GM12878 (cell line): ENCODE results near the gene LDB3. TPM values are rescaled to one million over a fixed set of nuclear protein-coding genes. Genes with fewer than 3 reads are reported as not detected.

Experiments used
- ATF7 ChIP-seq: fragments of 450-650 bp; IDR thresholded peaks from 2 replicates; pipeline ENCODE4 v1.6.1; 2016; ENCODE audit warnings: low read depth, mild to moderate bottlenecking
- BACH1 ChIP-seq: fragments of 450-650 bp; IDR thresholded peaks from 2 replicates; pipeline ENCODE4 v1.6.1; 2017; ENCODE audit warnings: mild to moderate bottlenecking, borderline replicate concordance
- CBX5 ChIP-seq: sonication (generic); IDR thresholded peaks from 2 replicates; pipeline ENCODE4 v1.6.1; 2016; ENCODE audit warnings: low read depth, moderate library complexity, mild to moderate bottlenecking, inconsistent platforms
- EP300 ChIP-seq, 2 experiments: fragments of 150-350 bp in 1 of 2; IDR thresholded peaks; 2 replicates each; pipeline ENCODE4 v1.6.1; 2011 to 2012; ENCODE audit warnings: low read depth in 2 of 2, low read length in 2 of 2, borderline replicate concordance in 1 of 2, improper control_type of control experiment in 1 of 2, inconsistent platforms in 1 of 2; ENCODE audit not compliant: control insufficient read depth in 1 of 2
- FOS ChIP-seq: IDR thresholded peaks from 3 replicates; pipeline ENCODE4 v1.6.1; 2011; ENCODE audit warnings: borderline replicate concordance; ENCODE audit not compliant: insufficient read length; ENCODE audit errors: extremely low read depth
- FOXM1 ChIP-seq: IDR thresholded peaks from 2 replicates; pipeline ENCODE4 v1.6.1; 2012; ENCODE audit warnings: low read depth, mild to moderate bottlenecking, inconsistent platforms, low read length, moderate library complexity
- GATAD2B ChIP-seq: fragments of 450-650 bp; conservative IDR thresholded peaks from 2 replicates; pipeline ENCODE4 v1.6.1; 2017; ENCODE audit warnings: low read depth, mild to moderate bottlenecking, moderate library complexity
- IKZF2 ChIP-seq, 2 experiments: fragments of 450-650 bp; IDR thresholded peaks; 2 replicates each; pipeline ENCODE4 v1.6.1; 2017; ENCODE audit warnings: mild to moderate bottlenecking in 2 of 2, moderate library complexity in 2 of 2
- MTA3 ChIP-seq: IDR thresholded peaks from 2 replicates; pipeline ENCODE4 v1.6.1; 2012; ENCODE audit warnings: low read length, inconsistent platforms, borderline replicate concordance
- MYC ChIP-seq: IDR thresholded peaks from 2 replicates; pipeline ENCODE4 v1.6.1; 2011; ENCODE audit warnings: mild to moderate bottlenecking, low read length, moderate library complexity, inconsistent platforms; ENCODE audit not compliant: insufficient read depth, insufficient replicate concordance, insufficient read length, severe bottlenecking
- NR2C1 ChIP-seq: fragments of 450-650 bp; IDR thresholded peaks from 2 replicates; pipeline ENCODE4 v1.6.1; 2017; ENCODE audit warnings: antibody characterized with exemption, mild to moderate bottlenecking, moderate library complexity
- PAX5 ChIP-seq: IDR thresholded peaks from 2 replicates; pipeline ENCODE4 v1.6.1; 2011; ENCODE audit warnings: low read depth, low read length, borderline replicate concordance
- POU2F2 ChIP-seq: IDR thresholded peaks from 3 replicates; pipeline ENCODE4 v1.6.1; 2011; ENCODE audit warnings: low read depth, mild to moderate bottlenecking, low read length, borderline replicate concordance
- RAD51 ChIP-seq: fragments of 450-650 bp; IDR thresholded peaks from 2 replicates; pipeline ENCODE4 v1.6.1; 2016; ENCODE audit warnings: moderate library complexity, mild to moderate bottlenecking, inconsistent platforms
- RB1 ChIP-seq: fragments of 450-650 bp; formaldehyde crosslinking; IDR thresholded peaks from 2 replicates; pipeline ENCODE4 v1.6.1; 2017; ENCODE audit warnings: mild to moderate bottlenecking, borderline replicate concordance
- ZNF217 ChIP-seq: fragments of 450-650 bp; IDR thresholded peaks from 2 replicates; pipeline ENCODE4 v1.6.1; 2017; ENCODE audit warnings: antibody characterized with exemption, mild to moderate bottlenecking
- polyA plus RNA-seq, 11 experiments: library from polyadenylated mRNA; depleted of rRNA in 4 of 11; unstranded in 6 of 11; stranded (reverse) in 5 of 11; fragments of >200 nt; fragmentation: Nextera tagmentation in 4 of 11; fragmentation: Illumina TruSeq in 1 of 11; extraction: Ambion mirVana in 4 of 11; extraction: Trizol in 1 of 11; gene quantifications; 1 replicate in 1 of 11; 2 replicates in 10 of 11; pipeline versions ENCODE4 v1.2.1 to v1.2.3, GENCODE V29; 2011 to 2016; ENCODE audit warnings: inconsistent platforms in 2 of 11, missing spikeins in 2 of 11, low read depth in 1 of 11
- total RNA-seq, 4 experiments: library from RNA; depleted of rRNA in 3 of 4; stranded (reverse); fragments of >200 nt in 3 of 4; fragmentation: Illumina TruSeq in 1 of 4; extraction: Trizol in 1 of 4; gene quantifications; 2 replicates each; pipeline versions ENCODE4 v1.2.1 to v1.2.3, GENCODE V29; 2013 to 2021
- TF ChIP-seq, protein P1 (sequence below): fragments of 450-650 bp; IDR thresholded peaks from 2 replicates; pipeline ENCODE4 v1.6.1; 2017; ENCODE audit warnings: low read depth, mild to moderate bottlenecking, moderate library complexity
- TF ChIP-seq, protein P2 (sequence below): IDR thresholded peaks from 2 replicates; pipeline ENCODE4 v1.6.1; 2012; ENCODE audit warnings: low read length, inconsistent platforms
- TF ChIP-seq, protein P3 (sequence below): fragments of 450-650 bp; IDR thresholded peaks from 2 replicates; pipeline ENCODE4 v1.6.1; 2017; ENCODE audit warnings: mild to moderate bottlenecking, moderate library complexity

The LDB3 gene
- total and polyA plus RNA-seq, 10 of the 15 experiments (the other 5 are each of a cell fraction or from before 2014, with no cell fraction given), result 0.02 to 0.07 (median 0.04) TPM; not detected in 1

DNA sequence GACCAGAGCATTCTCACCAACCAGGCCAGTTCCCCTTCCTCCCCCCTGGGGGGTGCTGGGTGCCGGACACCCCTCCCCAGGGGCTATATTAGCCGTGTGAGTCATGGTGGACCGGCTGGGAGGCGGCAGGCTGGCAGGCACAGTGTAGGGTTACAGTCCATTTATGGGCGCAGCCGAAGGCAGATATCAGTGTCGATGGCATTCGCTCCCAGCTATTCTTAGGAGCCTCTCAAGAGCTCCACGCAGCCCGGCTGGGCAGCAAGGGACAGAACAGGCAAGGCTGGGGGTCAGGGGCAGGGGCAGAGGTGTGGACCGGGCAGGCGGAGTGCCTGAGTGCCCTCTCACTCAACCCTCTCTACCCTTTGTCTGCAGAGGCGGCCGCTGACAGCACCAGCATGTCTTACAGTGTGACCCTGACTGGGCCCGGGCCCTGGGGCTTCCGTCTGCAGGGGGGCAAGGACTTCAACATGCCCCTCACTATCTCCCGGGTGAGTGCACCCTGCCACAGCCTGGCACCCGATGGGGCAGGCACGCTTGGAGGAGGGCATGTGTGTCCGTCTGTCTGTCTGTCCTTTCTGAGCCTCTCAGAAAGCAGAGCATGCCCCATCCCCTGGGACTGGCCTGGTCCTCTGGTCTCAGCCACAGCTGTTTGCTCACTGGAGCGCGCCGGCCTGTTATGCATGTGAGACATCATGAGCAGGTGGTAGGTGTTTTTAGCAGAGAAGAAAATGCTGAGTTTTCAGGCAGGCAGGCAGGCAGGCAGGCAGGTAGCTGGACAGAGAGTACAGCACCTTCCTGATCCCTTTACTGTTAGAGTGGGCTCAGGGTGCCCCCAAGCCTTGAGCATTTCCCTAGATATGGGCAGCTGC, at the start of gene LDB3 (continued):
- TF ChIP-seq, protein P1, sequence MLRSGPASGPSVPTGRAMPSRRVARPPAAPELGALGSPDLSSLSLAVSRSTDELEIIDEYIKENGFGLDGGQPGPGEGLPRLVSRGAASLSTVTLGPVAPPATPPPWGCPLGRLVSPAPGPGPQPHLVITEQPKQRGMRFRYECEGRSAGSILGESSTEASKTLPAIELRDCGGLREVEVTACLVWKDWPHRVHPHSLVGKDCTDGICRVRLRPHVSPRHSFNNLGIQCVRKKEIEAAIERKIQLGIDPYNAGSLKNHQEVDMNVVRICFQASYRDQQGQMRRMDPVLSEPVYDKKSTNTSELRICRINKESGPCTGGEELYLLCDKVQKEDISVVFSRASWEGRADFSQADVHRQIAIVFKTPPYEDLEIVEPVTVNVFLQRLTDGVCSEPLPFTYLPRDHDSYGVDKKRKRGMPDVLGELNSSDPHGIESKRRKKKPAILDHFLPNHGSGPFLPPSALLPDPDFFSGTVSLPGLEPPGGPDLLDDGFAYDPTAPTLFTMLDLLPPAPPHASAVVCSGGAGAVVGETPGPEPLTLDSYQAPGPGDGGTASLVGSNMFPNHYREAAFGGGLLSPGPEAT, result peak; percentile 46; the same call in 1 of the 2 replicates
- peak; percentile 17 to 54; a peak in 2 of 4 replicates for TF ChIP-seq IKZF2 (IDR thresholded peaks at IDR 0.05)
- no peak for TF ChIP-seq MTA3
- TF ChIP-seq POU2F2, result peak; percentile 88; the same call in 1 of the 3 replicates
- TF ChIP-seq RAD51, result 0 out of 2 replicates have a peak, but pooled peaks have one; percentile 13
- TF ChIP-seq FOS, result no peak
- TF ChIP-seq, protein P2, sequence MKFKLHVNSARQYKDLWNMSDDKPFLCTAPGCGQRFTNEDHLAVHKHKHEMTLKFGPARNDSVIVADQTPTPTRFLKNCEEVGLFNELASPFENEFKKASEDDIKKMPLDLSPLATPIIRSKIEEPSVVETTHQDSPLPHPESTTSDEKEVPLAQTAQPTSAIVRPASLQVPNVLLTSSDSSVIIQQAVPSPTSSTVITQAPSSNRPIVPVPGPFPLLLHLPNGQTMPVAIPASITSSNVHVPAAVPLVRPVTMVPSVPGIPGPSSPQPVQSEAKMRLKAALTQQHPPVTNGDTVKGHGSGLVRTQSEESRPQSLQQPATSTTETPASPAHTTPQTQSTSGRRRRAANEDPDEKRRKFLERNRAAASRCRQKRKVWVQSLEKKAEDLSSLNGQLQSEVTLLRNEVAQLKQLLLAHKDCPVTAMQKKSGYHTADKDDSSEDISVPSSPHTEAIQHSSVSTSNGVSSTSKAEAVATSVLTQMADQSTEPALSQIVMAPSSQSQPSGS, result no peak
- no peak for TF ChIP-seq BACH1
- TF ChIP-seq PAX5, result peak; percentile 80; the same call in 1 of the 2 replicates
- no peak; the same call in 1 of the 2 replicates for TF ChIP-seq RB1
- no peak for TF ChIP-seq NR2C1
- TF ChIP-seq, protein P3, sequence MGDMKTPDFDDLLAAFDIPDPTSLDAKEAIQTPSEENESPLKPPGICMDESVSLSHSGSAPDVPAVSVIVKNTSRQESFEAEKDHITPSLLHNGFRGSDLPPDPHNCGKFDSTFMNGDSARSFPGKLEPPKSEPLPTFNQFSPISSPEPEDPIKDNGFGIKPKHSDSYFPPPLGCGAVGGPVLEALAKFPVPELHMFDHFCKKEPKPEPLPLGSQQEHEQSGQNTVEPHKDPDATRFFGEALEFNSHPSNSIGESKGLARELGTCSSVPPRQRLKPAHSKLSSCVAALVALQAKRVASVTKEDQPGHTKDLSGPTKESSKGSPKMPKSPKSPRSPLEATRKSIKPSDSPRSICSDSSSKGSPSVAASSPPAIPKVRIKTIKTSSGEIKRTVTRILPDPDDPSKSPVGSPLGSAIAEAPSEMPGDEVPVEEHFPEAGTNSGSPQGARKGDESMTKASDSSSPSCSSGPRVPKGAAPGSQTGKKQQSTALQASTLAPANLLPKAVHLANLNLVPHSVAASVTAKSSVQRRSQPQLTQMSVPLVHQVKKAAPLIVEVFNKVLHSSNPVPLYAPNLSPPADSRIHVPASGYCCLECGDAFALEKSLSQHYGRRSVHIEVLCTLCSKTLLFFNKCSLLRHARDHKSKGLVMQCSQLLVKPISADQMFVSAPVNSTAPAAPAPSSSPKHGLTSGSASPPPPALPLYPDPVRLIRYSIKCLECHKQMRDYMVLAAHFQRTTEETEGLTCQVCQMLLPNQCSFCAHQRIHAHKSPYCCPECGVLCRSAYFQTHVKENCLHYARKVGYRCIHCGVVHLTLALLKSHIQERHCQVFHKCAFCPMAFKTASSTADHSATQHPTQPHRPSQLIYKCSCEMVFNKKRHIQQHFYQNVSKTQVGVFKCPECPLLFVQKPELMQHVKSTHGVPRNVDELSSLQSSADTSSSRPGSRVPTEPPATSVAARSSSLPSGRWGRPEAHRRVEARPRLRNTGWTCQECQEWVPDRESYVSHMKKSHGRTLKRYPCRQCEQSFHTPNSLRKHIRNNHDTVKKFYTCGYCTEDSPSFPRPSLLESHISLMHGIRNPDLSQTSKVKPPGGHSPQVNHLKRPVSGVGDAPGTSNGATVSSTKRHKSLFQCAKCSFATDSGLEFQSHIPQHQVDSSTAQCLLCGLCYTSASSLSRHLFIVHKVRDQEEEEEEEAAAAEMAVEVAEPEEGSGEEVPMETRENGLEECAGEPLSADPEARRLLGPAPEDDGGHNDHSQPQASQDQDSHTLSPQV, result 0 out of 2 replicates have a peak, but pooled peaks have one; percentile 17
- TF ChIP-seq ATF7, result peak; percentile 35; the same call in 1 of the 2 replicates
- TF ChIP-seq MYC, result no peak
- no peak for TF ChIP-seq FOXM1
- TF ChIP-seq CBX5, result peak; percentile 45; the same call in 1 of the 2 replicates
- TF ChIP-seq ZNF217, result 0 out of 2 replicates have a peak, but pooled peaks have one; percentile 39
- peak; percentile 64; the same call in 1 of the 2 replicates for TF ChIP-seq GATAD2B
- TF ChIP-seq EP300 (IDR thresholded peaks at IDR 0.05; ENCODE audit: borderline replicate concordance in 1 of 2, control insufficient read depth in 1 of 2, low read depth in 2 of 2, low read length in 2 of 2), result 0 out of 4 replicates have a peak, but pooled peaks of 1 of the 2 experiments have one; percentile 39
